Measurements from ENCODE around the gene HPS6. TPM values are rescaled to one million over a fixed set of nuclear protein-coding genes. Genes with fewer than 3 reads are reported as not detected.
A peak's percentile ranks its signal among the peaks of the same experiment; 100 is the strongest.

Gene HPS6
- 22.8 and 23.0 TPM in 2 replicates for total RNA-seq

- DNase-seq (peak; percentile 88), ATAC-seq (ENCODE audit: low read depth) (peak; percentile 97)
- no peaks in the 10 kb centered on the region for H3K9me3 Mint-ChIP-seq
- CTCF ChIA-PET = interaction anchor here (1.2 to 12.4 kb wide), 3 partner anchors 55 to 224 kb away, joined by 3 to 182 read pairs (median 5); partner anchors contain the start of gene KCNIP2
- TF ChIP-seq CTCF (IDR thresholded peaks at IDR 0.05) = no peak
- H3K36me3 Mint-ChIP-seq (ENCODE audit: low read depth) = peaks cover 17% of the 10 kb centered on the region
- H3K4me3 Mint-ChIP-seq = peak within 1 kb of the TSS; percentile 89
- peaks cover 24% of the 10 kb centered on the region for H3K4me1 Mint-ChIP-seq
- POLR2A ChIA-PET = interaction anchor here (0.9 to 4.0 kb wide), 4 partner anchors 9 to 281 kb away, joined by 3 to 22 read pairs (median 8); partner anchors contain the start of genes ARMH3 and NPM3
- H3K27me3 Mint-ChIP-seq = no peaks in the 10 kb centered on the region
- intact Hi-C loops (cut with micrococcal nuclease) = loop anchor here (1.0 to 2.0 kb wide), 7 partner anchors 9 to 438 kb away; partner anchors contain the start of genes ACTR1A, ARMH3, NPM3 and OGA
- peak within 1 kb of the TSS; percentile 90 for H3K27ac Mint-ChIP-seq
These were observed at the start of gene HPS6 for GRCh38 chr10:102064868-102065560. HPS6 (plus strand) TSS chr10:102065349; CDS start chr10:102065475, 126 bp downstream.

DNA sequence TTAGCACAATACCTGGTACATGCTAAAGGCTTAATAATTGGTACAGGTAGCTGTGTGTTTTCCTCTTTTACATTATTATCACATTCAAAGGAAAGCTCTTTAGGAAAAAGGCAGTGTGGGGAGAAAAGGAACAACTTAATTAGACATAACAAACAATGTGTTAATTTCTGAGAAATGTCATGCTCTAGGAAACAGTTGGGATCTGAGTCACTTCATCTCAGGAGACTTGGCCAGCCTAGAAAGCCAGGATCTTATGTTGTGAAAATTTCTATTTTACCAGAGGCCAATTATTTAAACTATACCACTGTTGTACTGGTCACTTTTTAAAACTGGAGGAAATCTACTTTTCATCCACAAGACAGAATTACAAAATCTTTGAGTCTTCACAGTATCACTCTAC lies 48.7 kb upstream of the HPS6 start:
- ATAC-seq (ENCODE audit: low read depth) (no peak), DNase-seq (no peak)
- H3K27ac Mint-ChIP-seq = no peak overlapping the region
- H3K36me3 Mint-ChIP-seq (ENCODE audit: low read depth) = peaks cover 60% of the 10 kb centered on the region
- no peaks in the 10 kb centered on the region for H3K27me3 Mint-ChIP-seq
- intact Hi-C loops (cut with micrococcal nuclease) = no loop called here
- H3K4me1 Mint-ChIP-seq = peaks cover 3% of the 10 kb centered on the region
- CTCF ChIA-PET = interaction anchor here (0.7 to 4.2 kb wide), 3 partner anchors 15 to 176 kb away, joined by 4 to 24 read pairs (median 6); no protein-coding TSS in a partner anchor
- H3K9me3 Mint-ChIP-seq = no peaks in the 10 kb centered on the region
- POLR2A ChIA-PET = no interaction called here
- TF ChIP-seq CTCF (IDR thresholded peaks at IDR 0.05) = no peak
- H3K4me3 Mint-ChIP-seq = no peak overlapping the region

- no peak overlapping the region for H3K4me3 Mint-ChIP-seq
- no peak for DNase-seq
- no peaks in the 10 kb centered on the region for H3K9me3 Mint-ChIP-seq
- ChIA-PET CTCF (interaction anchor here (0.9 to 4.2 kb wide), 5 partner anchors 8 to 181 kb away, joined by 3 to 24 read pairs (median 6); no protein-coding TSS in a partner anchor), POLR2A (no interaction called here)
- no peak for ATAC-seq (ENCODE audit: low read depth)
- no peak for TF ChIP-seq CTCF (IDR thresholded peaks at IDR 0.05)
- H3K27me3 Mint-ChIP-seq = no peaks in the 10 kb centered on the region
- peaks cover 63% of the 10 kb centered on the region for H3K36me3 Mint-ChIP-seq (ENCODE audit: low read depth)
- no peaks in the 10 kb centered on the region for H3K4me1 Mint-ChIP-seq
- no peak overlapping the region for H3K27ac Mint-ChIP-seq
- intact Hi-C loops (cut with micrococcal nuclease) = no loop called here
These were observed 47.9 kb upstream of the HPS6 start for GRCh38 chr10:102017295-102017694.

GRCh38 chr10:102020938-102021337 lies 44.2 kb upstream of the HPS6 start:
- no peak for ATAC-seq (ENCODE audit: low read depth)
- DNase-seq = no peak
- CTCF ChIA-PET = interaction anchor here (0.7 to 3.4 kb wide), 3 partner anchors 11 to 180 kb away, joined by 3 to 13 read pairs (median 3); no protein-coding TSS in a partner anchor
- no peak overlapping the region for H3K27ac Mint-ChIP-seq
- POLR2A ChIA-PET = no interaction called here
- intact Hi-C loops (cut with micrococcal nuclease) = no loop called here
- no peak for TF ChIP-seq CTCF (IDR thresholded peaks at IDR 0.05)
- H3K4me1 Mint-ChIP-seq = no peaks in the 10 kb centered on the region
- no peak overlapping the region for H3K4me3 Mint-ChIP-seq
- peaks cover 63% of the 10 kb centered on the region for H3K36me3 Mint-ChIP-seq (ENCODE audit: low read depth)
- no peaks in the 10 kb centered on the region for H3K9me3 Mint-ChIP-seq
- no peaks in the 10 kb centered on the region for H3K27me3 Mint-ChIP-seq

- H3K4me3 Mint-ChIP-seq = no peak overlapping the region
- intact Hi-C loops (cut with micrococcal nuclease) = no loop called here
- no peaks in the 10 kb centered on the region for H3K27me3 Mint-ChIP-seq
- H3K36me3 Mint-ChIP-seq (ENCODE audit: low read depth) = peaks cover 68% of the 10 kb centered on the region
- H3K27ac Mint-ChIP-seq = no peak overlapping the region
- H3K4me1 Mint-ChIP-seq = no peaks in the 10 kb centered on the region
- ChIA-PET CTCF (no interaction called here), POLR2A (interaction anchor here (0.7 kb wide), 1 partner anchor 224 kb away, joined by 3 read pairs; no protein-coding TSS in a partner anchor)
- ATAC-seq (ENCODE audit: low read depth) (no peak), DNase-seq (no peak)
- no peaks in the 10 kb centered on the region for H3K9me3 Mint-ChIP-seq
- no peak for TF ChIP-seq CTCF (IDR thresholded peaks at IDR 0.05)
These were observed 40.4 kb upstream of the HPS6 start for GRCh38 chr10:102024799-102025198.

All from activated B cell treated with CpG ODN at 0.5 μM for 24 hours (primary cell).